Suprapubic skin (tissue), 4 donors: ENCODE results near the gene CMTM7.

Experiments used
- POLR2A ChIP-seq, 2 donors: fragments of 450-650 bp; IDR thresholded peaks; one replicate each; pipeline ENCODE4 v1.6.1; 2017; ENCODE audit warnings: antibody characterized with exemption in 2 of 2, mild to moderate bottlenecking in 2 of 2, moderate library complexity in 2 of 2
- POLR2AphosphoS5 ChIP-seq, 3 donors: sonication (generic); formaldehyde crosslinking; IDR thresholded peaks; one replicate each; pipeline ENCODE4 v1.6.1; 2017; ENCODE audit warnings: antibody characterized with exemption in 3 of 3
- TF ChIP-seq, protein P1 (sequence below), 2 donors: fragments of 200-600 bp in 1 of 2; fragments of 450-650 bp in 1 of 2; sonication (generic) in 1 of 2; IDR thresholded peaks; one replicate each; pipeline ENCODE4 v1.5.1; 2016 to 2019; ENCODE audit warnings: antibody characterized with exemption in 2 of 2, mild to moderate bottlenecking in 1 of 2, moderate library complexity in 1 of 2

DNA sequence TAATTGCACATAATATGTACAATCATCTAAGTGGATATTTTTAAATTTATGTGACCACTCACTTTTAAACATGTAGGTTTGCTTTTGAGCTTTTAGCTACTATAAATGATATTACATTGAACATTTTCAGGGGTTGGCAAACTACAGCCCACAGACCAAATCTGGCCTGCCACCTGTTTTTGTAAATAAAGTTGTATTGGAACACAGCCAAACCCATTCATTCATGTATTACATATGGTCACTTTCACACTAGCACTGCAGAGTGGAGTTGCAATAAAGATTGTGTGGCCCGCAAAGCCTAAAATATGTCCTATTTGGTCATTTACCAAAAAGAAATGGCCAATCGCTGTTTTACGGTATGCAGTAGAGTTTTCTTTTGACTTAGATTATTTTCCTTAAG is 21.2 kb downstream of the CMTM7 start:
- no peak for TF ChIP-seq POLR2AphosphoS5 (IDR thresholded peaks at IDR 0.05)
- TF ChIP-seq, protein P1, sequence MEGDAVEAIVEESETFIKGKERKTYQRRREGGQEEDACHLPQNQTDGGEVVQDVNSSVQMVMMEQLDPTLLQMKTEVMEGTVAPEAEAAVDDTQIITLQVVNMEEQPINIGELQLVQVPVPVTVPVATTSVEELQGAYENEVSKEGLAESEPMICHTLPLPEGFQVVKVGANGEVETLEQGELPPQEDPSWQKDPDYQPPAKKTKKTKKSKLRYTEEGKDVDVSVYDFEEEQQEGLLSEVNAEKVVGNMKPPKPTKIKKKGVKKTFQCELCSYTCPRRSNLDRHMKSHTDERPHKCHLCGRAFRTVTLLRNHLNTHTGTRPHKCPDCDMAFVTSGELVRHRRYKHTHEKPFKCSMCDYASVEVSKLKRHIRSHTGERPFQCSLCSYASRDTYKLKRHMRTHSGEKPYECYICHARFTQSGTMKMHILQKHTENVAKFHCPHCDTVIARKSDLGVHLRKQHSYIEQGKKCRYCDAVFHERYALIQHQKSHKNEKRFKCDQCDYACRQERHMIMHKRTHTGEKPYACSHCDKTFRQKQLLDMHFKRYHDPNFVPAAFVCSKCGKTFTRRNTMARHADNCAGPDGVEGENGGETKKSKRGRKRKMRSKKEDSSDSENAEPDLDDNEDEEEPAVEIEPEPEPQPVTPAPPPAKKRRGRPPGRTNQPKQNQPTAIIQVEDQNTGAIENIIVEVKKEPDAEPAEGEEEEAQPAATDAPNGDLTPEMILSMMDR (IDR thresholded peaks at IDR 0.05): no peak
- no peak for TF ChIP-seq POLR2A (IDR thresholded peaks at IDR 0.05)
